Liver (tissue), 3 donors: ENCODE results near the gene SH3RF3.

Experiments used
- CTCF ChIP-seq: fragments of 150-350 bp; IDR thresholded peaks from 2 replicates; pipeline ENCODE4 v1.5.1; 2017; ENCODE audit warnings: improper control_type of control experiment, low read depth, low read length; ENCODE audit not compliant: missing input control
- EGR1 ChIP-seq, 2 donors: IDR thresholded peaks; 2 replicates each; pipeline ENCODE4 v1.6.1; 2016 to 2018; ENCODE audit warnings: antibody characterized with exemption in 2 of 2, low read depth in 2 of 2
- GABPA ChIP-seq, 2 donors: IDR thresholded peaks in 1 of 2; conservative IDR thresholded peaks in 1 of 2; 2 replicates each; pipeline ENCODE4 v1.6.1; 2016; ENCODE audit warnings: antibody characterized with exemption in 2 of 2, mild to moderate bottlenecking in 1 of 2, moderate library complexity in 1 of 2
- REST ChIP-seq: IDR thresholded peaks from 2 replicates; pipeline ENCODE4 v1.6.1; 2016; ENCODE audit warnings: antibody characterized with exemption, mild to moderate bottlenecking
- SP1 ChIP-seq: IDR thresholded peaks from 2 replicates; pipeline ENCODE4 v1.6.1; 2018; ENCODE audit warnings: antibody characterized with exemption, mild to moderate bottlenecking
- TAF1 ChIP-seq: conservative IDR thresholded peaks from 2 replicates; pipeline ENCODE4 v1.6.1; 2016; ENCODE audit warnings: antibody characterized with exemption, mild to moderate bottlenecking
- YY1 ChIP-seq: IDR thresholded peaks from 2 replicates; pipeline ENCODE4 v1.6.1; 2016; ENCODE audit warnings: antibody characterized with exemption, mild to moderate bottlenecking
- TF ChIP-seq, protein P1 (sequence below): IDR thresholded peaks from 2 replicates; pipeline ENCODE4 v1.6.1; 2016; ENCODE audit warnings: antibody characterized with exemption
- donor health status: healthy.
- donor health status: healthy.

GRCh38 chr2:109180786-109181185 lies 51.8 kb downstream of the SH3RF3 start:
- TF ChIP-seq, protein P1, sequence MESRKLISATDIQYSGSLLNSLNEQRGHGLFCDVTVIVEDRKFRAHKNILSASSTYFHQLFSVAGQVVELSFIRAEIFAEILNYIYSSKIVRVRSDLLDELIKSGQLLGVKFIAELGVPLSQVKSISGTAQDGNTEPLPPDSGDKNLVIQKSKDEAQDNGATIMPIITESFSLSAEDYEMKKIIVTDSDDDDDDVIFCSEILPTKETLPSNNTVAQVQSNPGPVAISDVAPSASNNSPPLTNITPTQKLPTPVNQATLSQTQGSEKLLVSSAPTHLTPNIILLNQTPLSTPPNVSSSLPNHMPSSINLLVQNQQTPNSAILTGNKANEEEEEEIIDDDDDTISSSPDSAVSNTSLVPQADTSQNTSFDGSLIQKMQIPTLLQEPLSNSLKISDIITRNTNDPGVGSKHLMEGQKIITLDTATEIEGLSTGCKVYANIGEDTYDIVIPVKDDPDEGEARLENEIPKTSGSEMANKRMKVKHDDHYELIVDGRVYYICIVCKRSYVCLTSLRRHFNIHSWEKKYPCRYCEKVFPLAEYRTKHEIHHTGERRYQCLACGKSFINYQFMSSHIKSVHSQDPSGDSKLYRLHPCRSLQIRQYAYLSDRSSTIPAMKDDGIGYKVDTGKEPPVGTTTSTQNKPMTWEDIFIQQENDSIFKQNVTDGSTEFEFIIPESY: no peak
- TF ChIP-seq CTCF: no peak
- TF ChIP-seq EGR1 (IDR thresholded peaks at IDR 0.05; ENCODE audit: low read depth in 2 of 2): no peak
- TF ChIP-seq TAF1: no peak
- no peak for TF ChIP-seq YY1
- no peak for TF ChIP-seq SP1
- no peak for TF ChIP-seq REST
- no peak for TF ChIP-seq GABPA (IDR thresholded peaks at IDR 0.05 in 1 of 2, conservative IDR thresholded peaks at IDR 0.05 in 1 of 2)
